HUDEP-2 (cell line): Measurements from ENCODE around the gene UGT1A7.
"Not testable (repeated sequence)": the region's sequence is repeated elsewhere in the genome, so short reads cannot be mapped to it uniquely, and the experiment has no call there.

Experiments used
- DNase-seq, 76 experiments: peaks; one replicate each; lab custom pipeline; 2025; ENCODE audit not compliant: unreplicated experiment in 76 of 76; lab: John Stamatoyannopoulos, UW

UGT1A7 gene

GRCh38 chr2:233711312-233712008, 29.8 kb downstream of the UGT1A7 start:
- DNase-seq: peak in 62 of 76 experiments; percentile 3 to 76 (median 49)

GRCh38 chr2:233712611-233713261, 31.0 kb downstream of the UGT1A7 start, which contains the start of gene UGT1A5:
UGT1A5 (plus strand) TSS chr2:233712907; CDS start chr2:233712992, 85 bp downstream.
- DNase-seq: no peak

- no peak for DNase-seq
These were observed 31.5 kb downstream of the UGT1A7 start for GRCh38 chr2:233713262-233713615.

GRCh38 chr2:233714121-233714520, 32.4 kb downstream of the UGT1A7 start:
- no peak for DNase-seq

- DNase-seq: no peak
These were observed 36.9 kb downstream of the UGT1A7 start, which contains the start of gene UGT1A4 for GRCh38 chr2:233718552-233718951. UGT1A4 (plus strand) TSS chr2:233718736; CDS start chr2:233718821, 85 bp downstream.

GRCh38 chr2:233728723-233729301, 47.1 kb downstream of the UGT1A7 start, which contains the start of gene UGT1A3:
UGT1A3 (plus strand) TSS chr2:233729042; CDS start chr2:233729127, 85 bp downstream.
- DNase-seq: no peak

- not testable (repeated sequence) for DNase-seq
These were observed 55.4 kb downstream of the UGT1A7 start for GRCh38 chr2:233736868-233737653.

GRCh38 chr2:233740870-233741269, 59.2 kb downstream of the UGT1A7 start:
- DNase-seq: no peak

GRCh38 chr2:233743464-233744259, 62.0 kb downstream of the UGT1A7 start:
- no peak for DNase-seq

- DNase-seq: no peak
These were observed 63.5 kb downstream of the UGT1A7 start for GRCh38 chr2:233745073-233745755.

- DNase-seq: not testable (repeated sequence)
These were observed 64.1 kb downstream of the UGT1A7 start for GRCh38 chr2:233745838-233746237.

GRCh38 chr2:233746475-233747282, 65.0 kb downstream of the UGT1A7 start:
- DNase-seq: no peak

- DNase-seq: no peak
These were observed 65.5 kb downstream of the UGT1A7 start for GRCh38 chr2:233747283-233747544.

- DNase-seq: not testable (repeated sequence)
These were observed 69.0 kb downstream of the UGT1A7 start for GRCh38 chr2:233750689-233751088.

- not testable (repeated sequence) for DNase-seq
These were observed 69.7 kb downstream of the UGT1A7 start for GRCh38 chr2:233751212-233752009.

GRCh38 chr2:233754872-233755611, 73.3 kb downstream of the UGT1A7 start:
- no peak for DNase-seq

GRCh38 chr2:233756429-233757081, 74.9 kb downstream of the UGT1A7 start:
- DNase-seq: no peak
